Stimulated activated CD8-positive, alpha-beta memory T cell treated with anti-CD3 and anti-CD28 coated beads, Interleukin-4, amount 100 ng/mL, for 24 hours (primary cell): Measurements from ENCODE around the gene GATD1.

Experiments used
- DNase-seq: peaks from one replicate; pipeline ENCODE4 v3.0.0-alpha.2; 2020; ENCODE audit warnings: low read depth

Gene GATD1, protein sequence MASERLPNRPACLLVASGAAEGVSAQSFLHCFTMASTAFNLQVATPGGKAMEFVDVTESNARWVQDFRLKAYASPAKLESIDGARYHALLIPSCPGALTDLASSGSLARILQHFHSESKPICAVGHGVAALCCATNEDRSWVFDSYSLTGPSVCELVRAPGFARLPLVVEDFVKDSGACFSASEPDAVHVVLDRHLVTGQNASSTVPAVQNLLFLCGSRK

DNA sequence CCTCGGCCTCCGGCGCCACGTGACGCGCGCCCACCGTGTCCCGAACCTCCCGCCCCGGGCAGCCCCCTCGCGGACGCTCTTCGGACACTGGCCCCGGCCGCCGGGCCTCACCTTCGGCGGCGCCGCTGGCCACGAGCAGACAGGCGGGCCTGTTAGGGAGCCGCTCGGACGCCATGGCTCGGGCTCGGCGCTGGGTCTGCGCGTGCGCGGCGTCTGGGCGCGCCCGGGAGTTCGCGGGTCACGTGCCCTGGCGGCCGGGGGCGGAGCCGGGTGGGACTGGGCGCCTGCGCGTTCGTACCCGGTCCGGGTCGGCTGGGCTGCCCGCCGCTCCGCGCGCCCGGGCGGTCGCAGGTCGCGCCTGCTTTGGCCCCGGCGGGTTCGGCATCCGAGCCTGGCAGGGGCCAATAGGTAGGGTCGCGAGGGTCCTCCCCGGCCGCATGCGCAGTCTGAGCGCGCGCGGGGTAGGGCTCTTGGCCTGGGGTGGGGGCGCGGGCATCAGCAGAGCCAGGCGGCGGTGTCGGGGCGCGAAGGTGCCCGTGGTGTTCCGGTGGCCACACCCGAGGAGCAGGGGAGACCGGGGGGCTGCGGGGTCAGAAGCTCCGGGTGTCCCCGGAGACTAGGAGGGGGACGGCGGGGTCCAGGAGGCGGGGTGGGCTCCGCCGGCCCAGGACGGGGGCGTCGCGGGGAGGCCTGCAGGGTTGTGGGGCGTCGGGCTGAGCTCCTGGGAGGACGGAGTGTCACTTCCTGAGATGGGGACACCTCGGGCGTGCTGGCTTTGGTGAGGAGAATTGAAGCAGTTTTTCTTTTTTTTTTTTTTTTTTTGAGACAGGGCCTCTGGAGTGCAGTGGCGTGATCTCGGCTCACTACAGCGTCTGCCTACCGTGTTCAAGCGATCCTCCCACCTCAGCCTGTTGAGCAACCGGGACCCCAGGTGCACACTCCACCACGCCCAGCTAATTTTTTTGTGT is at the start of gene GATD1:
Gene GATD1, minus strand, starts transcription at position 200 of the 968 bp plus-strand sequence. Its CDS starts 25 bp downstream, at position 175.
- peak; percentile 95 for DNase-seq

DNA sequence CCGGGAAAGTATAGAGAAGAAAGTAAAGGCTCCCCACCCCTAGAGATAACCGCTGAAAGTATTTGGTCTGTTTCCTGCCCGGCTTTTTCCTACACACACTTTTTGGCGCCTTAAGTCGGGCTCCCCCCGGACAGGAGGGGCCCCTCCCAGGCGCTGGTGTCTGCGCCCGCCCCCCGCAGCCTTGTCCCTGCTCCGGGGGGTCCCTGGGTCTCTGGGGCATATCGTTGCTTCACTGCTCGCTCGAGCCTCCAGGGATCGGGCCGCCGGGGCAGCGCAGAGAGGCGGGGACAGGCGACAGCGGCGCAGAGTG is 49.5 kb upstream of the GATD1 start:
- no peak for DNase-seq

GRCh38 chr11:826227-826621 is 48.9 kb upstream of the GATD1 start:
- no peak for DNase-seq

- DNase-seq = no peak
These were observed 48.3 kb upstream of the GATD1 start for GRCh38 chr11:825366-826226.

DNA sequence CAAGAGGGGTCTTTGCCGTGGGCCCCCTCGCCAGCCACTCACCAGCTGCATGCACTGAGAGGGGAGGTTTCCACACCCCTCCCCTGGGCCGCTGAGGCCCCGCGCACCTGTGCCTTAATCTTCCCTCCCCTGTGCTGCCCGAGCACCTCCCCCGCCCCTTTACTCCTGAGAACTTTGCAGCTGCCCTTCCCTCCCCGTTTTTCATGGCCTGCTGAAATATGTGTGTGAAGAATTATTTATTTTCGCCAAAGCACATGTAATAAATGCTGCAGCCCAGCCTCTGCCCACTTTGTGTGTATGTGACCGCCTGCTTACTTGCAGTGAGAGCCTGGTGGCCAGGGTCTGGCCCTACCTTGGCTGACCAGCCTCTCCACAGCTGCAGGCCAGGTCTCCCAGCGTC is 47.7 kb upstream of the GATD1 start:
- no peak for DNase-seq

DNA sequence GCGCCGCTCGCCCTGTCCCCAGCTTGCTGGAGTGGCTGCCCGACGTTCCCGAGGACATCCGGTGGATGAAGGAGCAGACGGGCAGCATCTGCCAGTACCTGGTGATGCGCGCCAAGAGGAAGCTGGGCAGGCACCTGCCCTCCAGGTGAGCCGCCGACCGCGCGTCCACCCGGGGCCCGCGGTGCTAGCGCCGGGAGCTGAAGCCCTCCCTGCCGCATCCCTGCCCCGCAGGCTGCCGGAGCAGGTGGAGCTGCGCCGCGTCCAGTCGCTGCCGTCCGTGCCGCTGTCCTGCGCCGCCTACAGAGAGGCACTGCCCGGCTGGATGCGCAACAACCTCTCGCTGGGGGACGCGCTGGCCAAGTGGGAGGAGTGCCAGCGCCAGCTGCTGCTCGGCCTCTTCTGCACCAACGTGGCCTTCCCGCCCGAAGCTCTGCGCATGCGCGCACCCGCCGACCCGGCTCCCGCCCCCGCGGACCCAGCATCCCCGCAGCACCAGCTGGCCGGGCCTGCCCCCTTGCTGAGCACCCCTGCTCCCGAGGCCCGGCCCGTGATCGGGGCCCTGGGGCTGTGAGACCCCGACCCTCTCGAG is 47.1 kb upstream of the GATD1 start:
- DNase-seq = no peak

DNA sequence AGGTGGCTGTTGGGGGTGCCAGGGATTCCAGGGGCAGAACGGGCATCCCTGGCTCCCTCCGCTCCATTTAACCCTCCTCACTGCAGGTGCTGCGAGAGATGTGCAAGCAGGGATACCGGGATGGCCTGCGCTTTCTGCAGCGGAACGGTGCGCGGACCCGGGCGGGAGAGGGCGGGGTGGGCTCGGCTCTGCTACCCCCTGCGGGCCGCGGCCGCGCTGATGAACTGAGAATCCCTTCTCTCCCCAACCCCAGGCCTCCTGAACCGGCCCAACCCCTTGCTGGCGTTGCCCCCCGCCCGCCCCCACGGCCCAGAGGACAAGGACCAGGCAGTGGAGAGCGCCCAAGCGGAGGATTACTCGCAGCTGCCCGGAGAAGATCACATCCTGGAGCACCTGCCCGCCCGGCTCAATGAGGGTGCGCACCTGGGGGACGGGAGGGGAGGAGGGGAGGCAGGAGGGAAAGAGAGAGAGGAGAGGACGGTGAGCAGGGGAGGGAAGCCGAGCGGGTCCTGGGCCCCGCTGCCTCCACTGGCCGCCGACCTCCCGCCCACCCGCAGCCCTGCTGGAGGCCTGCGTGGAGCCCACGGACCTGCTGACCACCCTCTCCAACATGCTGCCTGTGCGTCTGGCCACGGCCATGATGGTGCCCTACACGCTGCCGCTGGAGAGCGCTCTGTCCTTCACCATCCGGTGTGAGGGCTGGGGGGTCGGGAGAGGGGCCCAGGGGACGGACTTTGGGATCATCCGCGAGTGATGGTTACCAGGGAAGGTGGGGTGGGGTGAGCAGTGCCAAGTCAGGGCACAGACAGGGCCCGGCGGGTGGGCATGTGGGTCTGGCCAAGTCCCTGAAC is 46.4 kb upstream of the GATD1 start:
- no peak for DNase-seq

DNA sequence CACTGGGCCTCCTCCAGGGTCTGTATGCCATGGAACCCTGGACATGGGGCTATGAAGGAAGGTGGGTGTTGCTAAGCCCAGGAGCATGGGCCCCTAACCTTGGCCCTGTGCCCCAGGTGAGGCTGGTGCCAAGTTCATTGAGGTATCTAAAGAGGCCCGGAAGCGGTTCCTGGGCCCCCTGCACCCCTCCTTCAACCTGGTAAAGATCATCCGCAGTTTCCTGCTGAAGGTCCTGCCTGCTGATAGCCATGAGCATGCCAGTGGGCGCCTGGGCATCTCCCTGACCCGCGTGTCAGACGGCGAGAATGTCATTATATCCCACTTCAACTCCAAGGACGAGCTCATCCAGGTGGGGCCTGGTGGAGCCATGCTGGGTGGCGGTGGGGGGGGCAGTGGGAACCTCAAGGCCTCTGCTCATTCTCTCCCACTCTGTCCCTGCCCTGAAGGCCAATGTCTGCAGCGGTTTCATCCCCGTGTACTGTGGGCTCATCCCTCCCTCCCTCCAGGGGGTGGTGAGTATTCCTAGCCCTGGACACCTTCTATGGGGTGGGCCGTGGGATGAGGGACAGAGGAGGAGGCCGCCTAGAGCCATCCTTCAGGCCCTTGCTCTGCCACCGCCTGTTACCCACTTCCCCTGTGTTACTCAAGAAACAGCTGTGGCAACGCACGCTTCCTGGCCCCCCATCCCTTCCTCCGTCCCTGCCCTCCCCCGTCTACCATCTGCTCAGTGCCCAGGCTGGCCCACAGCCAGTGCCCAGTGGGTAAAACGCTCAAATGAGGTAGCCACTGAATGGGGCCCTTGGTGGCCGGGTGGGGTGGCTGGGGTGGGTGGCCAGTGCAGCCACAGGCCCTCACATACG is 44.5 kb upstream of the GATD1 start:
- DNase-seq = no peak

- DNase-seq = no peak
These were observed 43.6 kb upstream of the GATD1 start for GRCh38 chr11:820655-821511.

- DNase-seq = peak; percentile 88
These were observed 42.8 kb upstream of the GATD1 start for GRCh38 chr11:819943-820649.

GRCh38 chr11:819129-819931 is 42.0 kb upstream of the GATD1 start:
- DNase-seq = peak; percentile 84

DNA sequence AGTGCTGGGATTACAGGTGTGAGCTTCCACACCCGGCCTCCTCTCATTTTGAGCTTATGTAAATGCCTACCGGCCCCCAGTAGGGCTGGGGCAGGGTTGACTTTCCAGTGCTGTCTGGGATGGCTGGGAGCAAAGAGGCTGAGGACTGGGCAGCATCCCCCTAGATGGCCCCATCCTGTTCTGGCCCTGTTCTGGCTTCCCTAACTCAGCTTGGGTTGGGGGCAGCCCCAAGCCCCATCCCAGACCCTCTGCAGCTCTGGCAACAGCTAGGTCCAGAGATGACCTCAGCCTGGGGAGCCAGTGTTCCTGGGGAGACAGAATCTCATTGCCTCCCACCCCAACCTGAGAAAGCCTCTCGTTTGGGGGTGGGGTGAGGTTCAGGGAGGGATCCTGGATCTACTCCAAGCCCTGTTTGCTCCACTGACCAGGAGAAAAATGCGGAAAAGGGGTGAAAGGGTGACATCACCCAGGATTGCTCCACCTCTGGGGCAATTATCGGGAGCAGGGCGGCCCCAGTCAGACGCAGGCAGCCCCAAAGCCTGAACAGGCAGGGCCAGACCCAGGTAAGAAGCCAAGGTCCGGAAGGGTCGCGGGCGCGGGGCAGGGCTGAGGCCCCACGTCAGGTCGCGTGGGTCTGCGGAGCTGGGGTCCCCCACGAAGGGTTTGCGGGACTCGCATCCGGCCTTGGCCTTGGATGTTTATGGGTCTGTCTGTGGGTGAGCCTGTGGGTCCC is 41.3 kb upstream of the GATD1 start, which contains the start of gene PNPLA2:
Gene PNPLA2, plus strand, starts transcription at position 519 of the 733 bp plus-strand sequence. CDS start 805 bp downstream, outside the sequence.
- no peak for DNase-seq

DNA sequence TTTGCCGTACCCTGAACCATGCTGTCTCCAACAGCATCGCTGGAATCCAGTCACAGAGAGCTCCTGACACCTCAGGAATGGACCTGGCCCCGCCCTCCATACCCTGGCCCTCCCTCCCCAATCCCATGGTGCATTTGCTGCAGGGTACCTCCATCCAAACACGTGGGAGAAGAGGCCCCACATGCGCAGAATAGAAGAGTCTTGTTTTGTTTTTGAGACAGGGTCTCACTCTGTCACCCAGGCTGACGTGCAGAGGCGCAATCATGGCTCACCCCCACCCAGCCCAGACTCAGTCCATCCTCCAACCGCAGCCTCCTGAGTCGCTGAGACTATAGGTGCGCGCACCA is 39.1 kb upstream of the GATD1 start:
- DNase-seq = no peak

DNA sequence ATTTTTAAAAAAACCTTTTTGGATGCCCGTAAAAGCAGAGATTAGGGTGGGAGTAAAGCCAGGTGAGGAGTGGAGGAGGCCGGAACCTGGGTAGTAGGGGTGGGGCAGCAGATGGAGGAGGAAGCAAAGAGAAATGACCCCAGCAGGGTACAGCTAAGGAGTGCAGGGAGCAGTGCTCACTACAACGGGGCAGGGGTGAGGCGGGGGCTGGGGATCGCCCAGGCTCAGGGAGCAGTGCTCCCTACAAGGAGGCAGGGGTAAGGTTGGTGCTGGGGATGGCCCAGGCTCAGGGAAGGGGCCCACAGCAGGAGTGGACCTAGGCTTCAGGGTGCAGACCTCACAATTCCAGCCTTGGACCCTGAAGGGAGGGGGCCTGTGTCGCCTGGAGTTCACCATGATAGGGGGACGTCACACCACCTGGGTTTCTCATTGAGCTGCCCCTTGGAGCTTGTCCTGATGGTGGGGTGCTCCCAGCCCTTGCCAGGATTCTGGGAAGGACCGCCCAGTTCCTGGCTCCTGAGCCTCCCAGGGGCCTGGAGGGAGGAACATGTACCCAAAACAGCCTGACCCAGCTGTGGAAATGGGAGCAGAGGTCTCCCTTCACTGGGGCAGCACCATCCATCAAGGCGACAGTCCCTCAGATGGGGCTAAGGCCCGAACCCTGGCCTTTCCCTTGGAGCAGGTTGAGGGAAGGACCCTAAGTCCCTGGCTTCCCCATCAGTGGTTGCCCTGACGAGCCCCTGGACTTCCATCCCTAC is 38.6 kb upstream of the GATD1 start:
- no peak for DNase-seq

DNA sequence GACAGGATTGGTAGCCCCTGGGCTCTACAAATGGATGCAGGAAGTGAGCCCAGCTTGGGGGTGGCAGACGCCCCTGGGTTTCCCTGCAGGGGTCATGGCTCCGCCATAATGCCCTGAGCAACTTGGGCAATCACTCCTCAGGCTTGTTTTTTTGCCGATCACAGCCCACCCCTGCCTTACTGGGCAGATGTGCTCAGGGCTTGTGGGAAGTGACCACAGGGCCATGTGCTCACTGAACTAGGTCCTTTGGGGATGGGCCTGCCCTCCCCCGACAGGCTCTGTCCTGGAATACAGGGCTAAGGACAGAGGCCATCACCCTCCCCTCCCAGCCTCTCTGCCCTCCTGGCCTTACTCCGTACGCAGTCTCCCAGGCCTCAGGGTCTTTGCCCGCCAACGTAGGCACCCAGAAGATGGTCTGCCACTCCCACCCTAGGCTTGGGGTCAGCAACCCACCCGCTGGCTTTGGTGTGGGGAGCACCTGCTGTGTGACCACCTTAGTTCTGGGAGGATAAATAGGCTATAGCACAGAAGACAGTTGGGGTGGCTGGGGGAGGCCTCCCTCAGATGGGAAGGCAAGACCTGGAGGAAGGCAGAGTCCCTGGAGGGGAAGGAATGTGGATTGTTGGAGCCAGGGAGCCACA is 36.3 kb upstream of the GATD1 start:
- no peak for DNase-seq

GRCh38 chr11:813072-813455 is 35.8 kb upstream of the GATD1 start:
- DNase-seq = no peak
